CD4-positive, CD25-positive, alpha-beta regulatory T cell (primary cell): ENCODE measurements around the gene PLXNA4. TPM values are rescaled to one million over a fixed set of nuclear protein-coding genes. Genes with fewer than 3 reads are reported as not detected.

Experiments
- ATAC-seq, 2 donors: fragments of 150-1000 bp; cut with Tn5 transposase; one replicate each; pipeline ENCODE4 v1.10.0; 2021; ENCODE audit warnings: low read depth in 2 of 2, moderate number of reproducible peaks in 2 of 2, moderate library complexity in 1 of 2
- DNase-seq, 3 donors: peaks; one replicate each; pipeline versions ENCODE4 v3.0.0 to v3.0.0-alpha.2; 2012 to 2022; ENCODE audit warnings: mixed read lengths in 1 of 3
- H3K27ac ChIP-seq: one replicate; pipeline ENCODE4 v1.7.0; 2013; ENCODE audit warnings: mild to moderate bottlenecking, low read length; ENCODE audit not compliant: insufficient read depth, poor library complexity, severe bottlenecking
- H3K27me3 ChIP-seq: one replicate; pipeline ENCODE4 v1.7.0; 2013; ENCODE audit warnings: low read length; ENCODE audit not compliant: control insufficient read depth, insufficient read depth
- H3K36me3 ChIP-seq: one replicate; pipeline ENCODE4 v1.7.0; 2013; ENCODE audit warnings: mild to moderate bottlenecking, low read length, moderate library complexity; ENCODE audit not compliant: control insufficient read depth, insufficient read depth
- H3K4me1 ChIP-seq: 2 replicates; pipeline ENCODE4 v1.7.0; 2013; ENCODE audit warnings: mild to moderate bottlenecking, low read length; ENCODE audit not compliant: insufficient read depth, control insufficient read depth, poor library complexity, severe bottlenecking
- H3K4me3 ChIP-seq: one replicate; pipeline ENCODE4 v1.7.0; 2013; ENCODE audit warnings: low read depth, mild to moderate bottlenecking, low read length, moderate library complexity
- H3K9me3 ChIP-seq, 2 experiments: 1 replicate in 1 of 2; 2 replicates in 1 of 2; pipeline ENCODE4 v1.7.0; 2013; ENCODE audit warnings: low read length in 2 of 2, mild to moderate bottlenecking in 1 of 2, moderate library complexity in 1 of 2; ENCODE audit not compliant: control insufficient read depth in 2 of 2
- H3K27ac Mint-ChIP-seq, 3 donors: one replicate each; pipeline ENCODE4 v1.8.0; 2020 to 2022; ENCODE audit warnings: mild to moderate bottlenecking in 3 of 3, mixed read lengths in 3 of 3, moderate library complexity in 2 of 3
- H3K27me3 Mint-ChIP-seq: one replicate; pipeline ENCODE4 v1.8.0; 2022; ENCODE audit warnings: mild to moderate bottlenecking, mixed read lengths
- H3K36me3 Mint-ChIP-seq: one replicate; pipeline ENCODE4 v1.8.0; 2020; ENCODE audit warnings: mixed read lengths
- H3K4me1 Mint-ChIP-seq, 4 donors: one replicate each; pipeline ENCODE4 v1.8.0; 2020 to 2022; ENCODE audit warnings: mixed read lengths in 4 of 4, mild to moderate bottlenecking in 1 of 4
- H3K4me3 Mint-ChIP-seq, 4 donors: one replicate each; pipeline ENCODE4 v1.8.0; 2020 to 2022; ENCODE audit warnings: mild to moderate bottlenecking in 4 of 4, mixed read lengths in 4 of 4, moderate library complexity in 3 of 4
- H3K9me3 Mint-ChIP-seq, 7 donors: one replicate each; pipeline ENCODE4 v1.8.0; 2020 to 2022; ENCODE audit warnings: mixed read lengths in 7 of 7, mild to moderate bottlenecking in 3 of 7, moderate library complexity in 2 of 7
- polyA plus RNA-seq, 4 donors: library from polyadenylated mRNA; unstranded; fragments of 300-500 nt; fragmentation: Illumina TruSeq; gene quantifications; one replicate each; pipeline ENCODE4 v1.2.3, GENCODE V29; 2021
- total RNA-seq: library from RNA; stranded (reverse); gene quantifications from one replicate; pipeline ENCODE4 v1.2.3, GENCODE V29; 2022

The PLXNA4 gene
- total and polyA plus RNA-seq, 5 donors from 2014 or later, result 0.27 TPM; not detected in 4

- Mint-ChIP-seq H3K27me3 (no peaks in the 10 kb centered on the region), H3K4me3 (no peak overlapping the region), H3K27ac (no peak overlapping the region), H3K36me3 (no peaks in the 10 kb centered on the region), H3K4me1 (no peaks in the 10 kb centered on the region), H3K9me3 (no peaks in the 10 kb centered on the region)
- H3K27ac ChIP-seq, result no peak overlapping the region
- no peak overlapping the region for H3K4me3 ChIP-seq
- H3K9me3 ChIP-seq, result no peaks in the 10 kb centered on the region
- DNase-seq, result no peak
- H3K36me3 ChIP-seq, result no peaks in the 10 kb centered on the region
- H3K4me1 ChIP-seq, result no peaks in the 10 kb centered on the region
- ATAC-seq, result no peak
- no peaks in the 10 kb centered on the region for H3K27me3 ChIP-seq
Observed at GRCh38 chr7:132410861-132411541, 165.3 kb downstream of the PLXNA4 start.

- ATAC-seq (no peak), DNase-seq (no peak)
- no peak overlapping the region for H3K4me3 ChIP-seq
- Mint-ChIP-seq H3K9me3 (no peaks in the 10 kb centered on the region), H3K4me3 (no peak overlapping the region), H3K27ac (no peak overlapping the region), H3K4me1 (no peaks in the 10 kb centered on the region), H3K36me3 (no peaks in the 10 kb centered on the region), H3K27me3 (no peaks in the 10 kb centered on the region)
- no peak overlapping the region for H3K27ac ChIP-seq
- H3K9me3 ChIP-seq, result no peaks in the 10 kb centered on the region
- no peaks in the 10 kb centered on the region for H3K36me3 ChIP-seq
- no peaks in the 10 kb centered on the region for H3K4me1 ChIP-seq
- H3K27me3 ChIP-seq, result no peaks in the 10 kb centered on the region
Observed at GRCh38 chr7:132410385-132410784, 165.9 kb downstream of the PLXNA4 start.

GRCh38 chr7:132407764-132408163 lies 168.5 kb downstream of the PLXNA4 start:
- Histone ChIP-seq H3K9me3 (no peaks in the 10 kb centered on the region), H3K4me3 (no peak overlapping the region), H3K4me1 (no peaks in the 10 kb centered on the region), H3K27me3 (no peaks in the 10 kb centered on the region), H3K36me3 (no peaks in the 10 kb centered on the region), H3K27ac (no peak overlapping the region)
- H3K9me3 Mint-ChIP-seq, result peaks cover 0 to 2% (median 0%) of the 10 kb centered on the region in 7 donors
- no peak for ATAC-seq
- H3K36me3 Mint-ChIP-seq, result no peaks in the 10 kb centered on the region
- H3K4me3 Mint-ChIP-seq, result no peak overlapping the region
- H3K27me3 Mint-ChIP-seq, result peaks cover 7% of the 10 kb centered on the region
- DNase-seq, result no peak
- no peak overlapping the region for H3K27ac Mint-ChIP-seq
- H3K4me1 Mint-ChIP-seq, result no peaks in the 10 kb centered on the region

- Mint-ChIP-seq H3K4me1 (no peaks in the 10 kb centered on the region), H3K27ac (no peak overlapping the region), H3K9me3 (peaks cover 0 to 2% (median 0%) of the 10 kb centered on the region in 7 donors), H3K36me3 (no peaks in the 10 kb centered on the region), H3K4me3 (no peak overlapping the region), H3K27me3 (peaks cover 11% of the 10 kb centered on the region)
- ATAC-seq, result no peak
- DNase-seq, result no peak
- Histone ChIP-seq H3K27ac (no peak overlapping the region), H3K36me3 (no peaks in the 10 kb centered on the region), H3K4me1 (no peaks in the 10 kb centered on the region), H3K27me3 (no peaks in the 10 kb centered on the region), H3K4me3 (no peak overlapping the region), H3K9me3 (no peaks in the 10 kb centered on the region)
Observed at GRCh38 chr7:132406039-132406438, 170.2 kb downstream of the PLXNA4 start.

GRCh38 chr7:132404261-132404660 lies 172.0 kb downstream of the PLXNA4 start:
- Mint-ChIP-seq H3K27ac (no peak overlapping the region), H3K36me3 (no peaks in the 10 kb centered on the region), H3K27me3 (peaks cover 14% of the 10 kb centered on the region), H3K9me3 (peaks cover 0 to 2% (median 0%) of the 10 kb centered on the region in 7 donors), H3K4me3 (no peak overlapping the region), H3K4me1 (no peaks in the 10 kb centered on the region)
- H3K4me3 ChIP-seq, result no peak overlapping the region
- no peaks in the 10 kb centered on the region for H3K9me3 ChIP-seq
- no peak overlapping the region for H3K27ac ChIP-seq
- H3K36me3 ChIP-seq, result no peaks in the 10 kb centered on the region
- DNase-seq (no peak), ATAC-seq (no peak)
- H3K4me1 ChIP-seq, result no peaks in the 10 kb centered on the region
- no peaks in the 10 kb centered on the region for H3K27me3 ChIP-seq

- Histone ChIP-seq H3K4me3 (no peak overlapping the region), H3K9me3 (no peaks in the 10 kb centered on the region), H3K27me3 (no peaks in the 10 kb centered on the region), H3K4me1 (no peaks in the 10 kb centered on the region), H3K27ac (no peak overlapping the region), H3K36me3 (no peaks in the 10 kb centered on the region)
- Mint-ChIP-seq H3K9me3 (peaks cover 0 to 2% (median 0%) of the 10 kb centered on the region in 7 donors), H3K36me3 (no peaks in the 10 kb centered on the region), H3K27me3 (peaks cover 16% of the 10 kb centered on the region), H3K4me1 (no peaks in the 10 kb centered on the region), H3K27ac (no peak overlapping the region), H3K4me3 (no peak overlapping the region)
- ATAC-seq (no peak), DNase-seq (no peak)
Observed at GRCh38 chr7:132403465-132404110, 172.7 kb downstream of the PLXNA4 start.

GRCh38 chr7:132402751-132403245 lies 173.5 kb downstream of the PLXNA4 start:
- H3K4me3 Mint-ChIP-seq, result no peak overlapping the region
- no peak overlapping the region for H3K27ac ChIP-seq
- no peak for ATAC-seq
- peaks cover 0 to 2% (median 0%) of the 10 kb centered on the region in 7 donors for H3K9me3 Mint-ChIP-seq
- H3K27me3 Mint-ChIP-seq, result peaks cover 16% of the 10 kb centered on the region
- no peaks in the 10 kb centered on the region for H3K36me3 Mint-ChIP-seq
- H3K4me3 ChIP-seq, result no peak overlapping the region
- DNase-seq, result no peak
- no peaks in the 10 kb centered on the region for H3K36me3 ChIP-seq
- H3K4me1 Mint-ChIP-seq, result no peaks in the 10 kb centered on the region
- no peaks in the 10 kb centered on the region for H3K9me3 ChIP-seq
- H3K4me1 ChIP-seq, result no peaks in the 10 kb centered on the region
- no peaks in the 10 kb centered on the region for H3K27me3 ChIP-seq
- H3K27ac Mint-ChIP-seq, result no peak overlapping the region

- Mint-ChIP-seq H3K9me3 (peaks cover 0 to 2% (median 0%) of the 10 kb centered on the region in 7 donors), H3K4me1 (no peaks in the 10 kb centered on the region), H3K36me3 (no peaks in the 10 kb centered on the region), H3K27me3 (peaks cover 16% of the 10 kb centered on the region), H3K4me3 (no peak overlapping the region), H3K27ac (no peak overlapping the region)
- Histone ChIP-seq H3K4me3 (no peak overlapping the region), H3K27me3 (no peaks in the 10 kb centered on the region), H3K4me1 (no peaks in the 10 kb centered on the region), H3K36me3 (no peaks in the 10 kb centered on the region), H3K27ac (no peak overlapping the region), H3K9me3 (no peaks in the 10 kb centered on the region)
- no peak for DNase-seq
- ATAC-seq, result no peak
Observed at GRCh38 chr7:132402096-132402495, 174.2 kb downstream of the PLXNA4 start.
